ENCODE data around the gene COA6.
A peak's percentile ranks its signal among the peaks of the same experiment; 100 is the strongest.
"Not testable (repeated sequence)": the region's sequence is repeated elsewhere in the genome, so short reads cannot be mapped to it uniquely, and the experiment has no call there.

COA6 gene

DNA sequence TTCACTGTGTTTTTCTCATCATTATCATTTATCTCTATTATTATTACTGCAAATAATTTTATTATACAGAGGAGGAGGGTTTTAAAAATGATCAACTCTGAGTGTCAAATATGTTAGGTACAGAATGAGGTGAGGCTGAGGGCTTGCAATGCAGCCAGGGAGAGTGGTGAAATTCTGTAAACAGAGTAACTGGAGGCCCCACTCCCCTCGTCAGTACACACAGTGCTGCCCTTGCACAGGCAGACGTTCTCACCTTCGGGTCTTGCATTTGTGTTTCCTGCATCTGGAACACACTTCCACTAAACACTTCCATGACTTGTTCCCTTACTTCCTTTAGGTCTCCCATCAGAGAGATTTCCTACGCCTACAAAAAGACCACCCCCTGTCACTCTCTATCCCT is 24.3 kb upstream of the COA6 start:
- Histone ChIP-seq H3K27me3 (ENCODE audit: low read length) (no peaks in the 10 kb centered on the region), H3K36me3 (ENCODE audit: low read length) (no peaks in the 10 kb centered on the region)

DNA sequence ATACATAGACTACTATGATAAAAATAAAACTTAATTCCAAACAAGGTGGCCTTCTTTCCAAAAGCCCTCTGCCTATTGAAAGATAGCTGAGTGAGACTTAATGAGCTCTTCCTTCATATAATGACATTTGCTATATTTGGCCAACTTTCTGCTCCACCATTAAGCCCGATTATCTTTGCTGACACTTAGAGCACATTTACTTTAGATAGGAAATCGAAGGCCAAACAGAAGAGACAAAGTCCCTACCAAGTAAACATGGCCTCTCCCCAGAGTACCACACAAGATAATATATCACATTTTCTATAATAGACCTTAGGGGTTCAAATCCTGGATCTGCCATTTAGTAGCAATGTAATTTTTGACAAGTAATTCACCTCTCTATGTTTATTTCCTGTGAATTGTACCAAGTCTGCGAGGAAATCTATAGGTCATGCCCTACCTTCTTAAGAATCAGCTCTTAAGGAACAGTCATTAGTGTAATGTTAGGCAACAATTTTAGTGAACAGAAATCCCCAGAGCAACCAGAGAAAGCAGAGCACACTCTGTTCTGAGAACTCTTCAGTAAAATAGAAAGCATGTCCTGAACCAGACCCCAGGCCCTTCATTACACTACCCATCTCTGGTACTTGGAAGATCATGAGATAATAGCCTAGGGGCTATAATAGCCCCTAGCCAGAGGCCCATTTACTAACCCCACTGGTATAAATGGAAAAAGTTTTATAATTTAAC is 17.3 kb upstream of the COA6 start:
- H3K9ac ChIP-seq (ENCODE audit: low read length): peak overlapping the region; percentile 57; the same call in 1 of the 2 replicates
- H3K79me2 ChIP-seq (ENCODE audit: insufficient read depth, low read length): no peaks in the 10 kb centered on the region; the same call in 1 of the 2 replicates
- H3F3A ChIP-seq (ENCODE audit: insufficient read depth): no peaks in the 10 kb centered on the region
- no peaks in the 10 kb centered on the region for H3K9me3 ChIP-seq (ENCODE audit: insufficient read depth, low read length)
- H4K20me1 ChIP-seq (ENCODE audit: low read depth, low read length): no peaks in the 10 kb centered on the region
- TF ChIP-seq EZH2phosphoT487 (conservative IDR thresholded peaks at IDR 0.05; ENCODE audit: low read length): no peak
- TF ChIP-seq, protein P1, sequence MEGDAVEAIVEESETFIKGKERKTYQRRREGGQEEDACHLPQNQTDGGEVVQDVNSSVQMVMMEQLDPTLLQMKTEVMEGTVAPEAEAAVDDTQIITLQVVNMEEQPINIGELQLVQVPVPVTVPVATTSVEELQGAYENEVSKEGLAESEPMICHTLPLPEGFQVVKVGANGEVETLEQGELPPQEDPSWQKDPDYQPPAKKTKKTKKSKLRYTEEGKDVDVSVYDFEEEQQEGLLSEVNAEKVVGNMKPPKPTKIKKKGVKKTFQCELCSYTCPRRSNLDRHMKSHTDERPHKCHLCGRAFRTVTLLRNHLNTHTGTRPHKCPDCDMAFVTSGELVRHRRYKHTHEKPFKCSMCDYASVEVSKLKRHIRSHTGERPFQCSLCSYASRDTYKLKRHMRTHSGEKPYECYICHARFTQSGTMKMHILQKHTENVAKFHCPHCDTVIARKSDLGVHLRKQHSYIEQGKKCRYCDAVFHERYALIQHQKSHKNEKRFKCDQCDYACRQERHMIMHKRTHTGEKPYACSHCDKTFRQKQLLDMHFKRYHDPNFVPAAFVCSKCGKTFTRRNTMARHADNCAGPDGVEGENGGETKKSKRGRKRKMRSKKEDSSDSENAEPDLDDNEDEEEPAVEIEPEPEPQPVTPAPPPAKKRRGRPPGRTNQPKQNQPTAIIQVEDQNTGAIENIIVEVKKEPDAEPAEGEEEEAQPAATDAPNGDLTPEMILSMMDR (IDR thresholded peaks at IDR 0.05; ENCODE audit: insufficient read depth, low read length, poor library complexity, severe bottlenecking): no peak
- no peaks in the 10 kb centered on the region for H3K27me3 ChIP-seq (ENCODE audit: low read length)
- H2AFZ ChIP-seq (ENCODE audit: low read depth, low read length, severe bottlenecking): peak overlapping the region; percentile 76
- 0 out of 2 replicates have a peak overlapping the region, but pooled peaks have one; percentile 27 for H3K27ac ChIP-seq (ENCODE audit: low read depth, low read length)
- no peaks in the 10 kb centered on the region for H3K36me3 ChIP-seq (ENCODE audit: low read length)
- H3K4me3 ChIP-seq (ENCODE audit: insufficient read depth, low read length, poor library complexity, severe bottlenecking): peak overlapping the region; percentile 62
- peak overlapping the region; percentile 69 for H3K4me2 ChIP-seq (ENCODE audit: low read depth, low read length, poor library complexity, severe bottlenecking)
- H3K9me2 ChIP-seq (replicated peaks; ENCODE audit: insufficient read depth, low read length): no peaks in the 10 kb centered on the region

More for the DNA sequence above, 24.3 kb upstream of the COA6 start:
- no peak for TF ChIP-seq EZH2phosphoT487 (conservative IDR thresholded peaks at IDR 0.05; ENCODE audit: low read length)
- TF ChIP-seq, protein P1 (IDR thresholded peaks at IDR 0.05; ENCODE audit: insufficient read depth, low read length, poor library complexity, severe bottlenecking): no peak
- Histone ChIP-seq H2AFZ (ENCODE audit: low read depth, low read length, severe bottlenecking) (no peak overlapping the region), H3K79me2 (ENCODE audit: insufficient read depth, low read length) (no peaks in the 10 kb centered on the region), H3K27ac (ENCODE audit: low read depth, low read length) (no peak overlapping the region), H3F3A (ENCODE audit: insufficient read depth) (no peaks in the 10 kb centered on the region), H3K9me3 (ENCODE audit: insufficient read depth, low read length) (no peaks in the 10 kb centered on the region), H3K4me3 (ENCODE audit: insufficient read depth, low read length, poor library complexity, severe bottlenecking) (no peak overlapping the region), H3K4me2 (ENCODE audit: low read depth, low read length, poor library complexity, severe bottlenecking) (no peak overlapping the region), H4K20me1 (ENCODE audit: low read depth, low read length) (no peaks in the 10 kb centered on the region), H3K9ac (ENCODE audit: low read length) (no peak overlapping the region), H3K9me2 (replicated peaks; ENCODE audit: insufficient read depth, low read length) (no peaks in the 10 kb centered on the region)

DNA sequence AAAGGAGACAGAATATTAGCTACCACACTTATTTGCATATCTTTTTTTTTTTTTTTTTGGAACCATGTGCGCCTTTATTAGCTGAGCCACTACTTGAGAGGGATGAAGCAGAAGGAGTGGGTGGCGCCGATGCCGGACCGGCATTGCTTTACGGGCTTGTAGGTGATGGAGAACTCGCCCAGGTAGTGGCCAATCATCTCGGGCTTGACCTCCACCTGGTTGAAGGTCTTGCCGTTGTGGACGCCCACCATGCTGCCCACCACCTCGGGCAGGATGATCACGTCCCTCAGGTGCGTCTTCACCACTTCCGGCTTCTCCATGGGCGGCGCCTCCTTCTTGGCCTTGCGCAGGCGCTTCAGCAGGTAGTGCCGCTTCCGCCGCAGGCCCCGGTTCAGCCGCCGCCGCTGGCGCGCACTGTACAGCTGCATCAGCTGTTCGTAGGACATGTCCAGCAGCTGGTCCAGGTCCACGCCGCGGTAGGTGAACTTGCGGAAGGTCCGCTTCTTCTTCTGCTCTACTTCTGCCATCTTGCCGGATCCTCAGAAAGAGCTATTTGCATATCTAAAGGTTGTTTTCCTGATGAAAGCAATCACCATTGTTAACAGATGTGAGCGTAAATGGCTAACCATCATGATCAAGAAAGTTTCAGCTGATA is 16.5 kb upstream of the COA6 start:
- not testable (repeated sequence) for H3K9me3 ChIP-seq (ENCODE audit: insufficient read depth, low read length); H3K79me2 ChIP-seq (ENCODE audit: insufficient read depth, low read length); H3F3A ChIP-seq (ENCODE audit: insufficient read depth); H3K9me2 ChIP-seq (replicated peaks; ENCODE audit: insufficient read depth, low read length); H4K20me1 ChIP-seq (ENCODE audit: low read depth, low read length); H3K27me3 ChIP-seq (ENCODE audit: low read length); H3K36me3 ChIP-seq (ENCODE audit: low read length)
- peak overlapping the region; percentile 76 for H2AFZ ChIP-seq (ENCODE audit: low read depth, low read length, severe bottlenecking)
- H3K27ac ChIP-seq (ENCODE audit: low read depth, low read length): peak overlapping the region; percentile 27; the same call in 1 of the 2 replicates
- H3K4me3 ChIP-seq (ENCODE audit: insufficient read depth, low read length, poor library complexity, severe bottlenecking): peak overlapping the region; percentile 62
- H3K4me2 ChIP-seq (ENCODE audit: low read depth, low read length, poor library complexity, severe bottlenecking): peak overlapping the region; percentile 69
- peak overlapping the region; percentile 57 for H3K9ac ChIP-seq (ENCODE audit: low read length)

DNA sequence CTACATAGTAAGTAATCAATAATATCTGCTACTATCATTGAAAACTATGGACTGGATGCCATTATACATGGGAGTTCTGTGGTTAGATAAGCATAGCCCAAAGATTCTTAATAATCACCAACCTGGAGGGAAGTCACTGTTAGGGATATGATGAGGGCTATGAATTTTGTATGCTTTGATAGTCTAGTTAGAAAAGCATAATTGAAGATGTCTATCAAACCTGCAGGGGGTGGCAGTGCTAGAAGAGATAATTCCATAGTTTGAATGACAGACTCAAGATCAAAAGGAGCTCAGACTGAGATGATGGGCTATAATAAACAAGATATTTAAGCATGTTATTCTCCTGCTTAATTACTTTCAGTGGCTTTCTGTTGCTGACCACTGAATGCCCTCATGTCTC is 15.4 kb upstream of the COA6 start:
- Histone ChIP-seq H4K20me1 (ENCODE audit: low read depth, low read length) (no peaks in the 10 kb centered on the region), H2AFZ (ENCODE audit: low read depth, low read length, severe bottlenecking) (no peak overlapping the region), H3K27ac (ENCODE audit: low read depth, low read length) (no peak overlapping the region), H3K9ac (ENCODE audit: low read length) (peak overlapping the region; percentile 57), H3F3A (ENCODE audit: insufficient read depth) (no peaks in the 10 kb centered on the region), H3K27me3 (ENCODE audit: low read length) (no peaks in the 10 kb centered on the region), H3K4me2 (ENCODE audit: low read depth, low read length, poor library complexity, severe bottlenecking) (peak overlapping the region; percentile 66), H3K79me2 (ENCODE audit: insufficient read depth, low read length) (no peaks in the 10 kb centered on the region; the same call in 1 of the 2 replicates), H3K9me2 (replicated peaks; ENCODE audit: insufficient read depth, low read length) (no peaks in the 10 kb centered on the region), H3K9me3 (ENCODE audit: insufficient read depth, low read length) (no peaks in the 10 kb centered on the region), H3K4me3 (ENCODE audit: insufficient read depth, low read length, poor library complexity, severe bottlenecking) (peak overlapping the region; percentile 62), H3K36me3 (ENCODE audit: low read length) (no peaks in the 10 kb centered on the region)
- TF ChIP-seq, protein P1 (IDR thresholded peaks at IDR 0.05; ENCODE audit: insufficient read depth, low read length, poor library complexity, severe bottlenecking): no peak
- TF ChIP-seq EZH2phosphoT487 (conservative IDR thresholded peaks at IDR 0.05; ENCODE audit: low read length): no peak

Data from SU-DHL-6 (cell line).